Stimulated activated CD8-positive, alpha-beta memory T cell treated with anti-CD3 and anti-CD28 coated beads, Interleukin-12 subunit alpha, Interleukin-12 subunit beta, amount 100 ng/mL, for 4 hours (primary cell): Measurements from ENCODE around the gene PGAP1.

Experiments
- DNase-seq: peaks from one replicate; pipeline ENCODE4 v3.0.0-alpha.2; 2020; ENCODE audit warnings: low read depth

Gene PGAP1

DNA sequence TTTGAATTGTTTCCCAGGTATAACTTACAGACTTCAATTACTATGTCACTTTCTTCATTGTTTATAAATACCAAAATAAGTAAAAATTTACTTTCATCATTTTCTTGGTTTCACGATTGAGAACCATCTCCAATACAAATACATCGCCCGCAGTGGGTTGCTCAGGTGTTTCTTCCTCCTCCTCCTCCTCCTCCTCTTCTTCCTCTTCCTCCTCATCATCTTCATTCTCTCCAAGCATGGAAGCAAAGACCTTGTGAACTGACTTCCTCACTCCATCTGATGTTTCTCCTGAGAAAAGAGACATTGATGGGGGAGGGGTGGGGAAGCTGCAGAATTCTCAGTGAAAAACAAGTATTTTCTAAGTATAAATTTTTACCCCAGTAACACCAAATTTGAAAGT lies 133.6 kb downstream of the PGAP1 start:
- DNase-seq, result no peak

- DNase-seq, result no peak
These were observed 142.9 kb downstream of the PGAP1 start for GRCh38 chr2:196783431-196784094.
